Chondrocyte (in vitro differentiated cells): Measurements from ENCODE around the gene MCHR1. TPM values are rescaled to one million over a fixed set of nuclear protein-coding genes. Genes with fewer than 3 reads are reported as not detected.

Source experiments
- DNase-seq: peaks from one replicate; pipeline ENCODE4 v3.0.0; 2021; ENCODE audit warnings: mixed read lengths, low spot score
- H3K27ac Mint-ChIP-seq: one replicate; pipeline ENCODE4 v1.8.0; 2021; ENCODE audit warnings: mild to moderate bottlenecking, moderate library complexity, mixed read lengths; ENCODE audit not compliant: unreplicated experiment
- H3K27me3 Mint-ChIP-seq: 2 replicates; pipeline ENCODE4 v1.8.0; 2021; ENCODE audit warnings: low read depth, mixed read lengths
- H3K36me3 Mint-ChIP-seq: 2 replicates; pipeline ENCODE4 v1.8.0; 2021; ENCODE audit warnings: low read depth, mixed read lengths
- H3K4me1 Mint-ChIP-seq: 2 replicates; pipeline ENCODE4 v1.8.0; 2021; ENCODE audit warnings: low read depth, mild to moderate bottlenecking, mixed read lengths
- H3K4me3 Mint-ChIP-seq: one replicate; pipeline ENCODE4 v1.8.0; 2021; ENCODE audit warnings: mild to moderate bottlenecking, moderate library complexity, mixed read lengths; ENCODE audit not compliant: unreplicated experiment
- H3K9me3 Mint-ChIP-seq: 2 replicates; pipeline ENCODE4 v1.8.0; 2021; ENCODE audit warnings: low read depth, mixed read lengths
- total RNA-seq: library from RNA; stranded (reverse); gene quantifications from 3 replicates; pipeline ENCODE4 v1.2.1, GENCODE V29; 2021
- TF ChIP-seq, protein P1 (sequence below): fragments of 200-600 bp; sonication (generic); IDR thresholded peaks from 2 replicates; pipeline ENCODE4 v1.5.0; 2021; ENCODE audit warnings: antibody characterized with exemption, mild to moderate bottlenecking, moderate library complexity

The MCHR1 gene
- total RNA-seq, 1 donor from 2014 or later: 0.17 TPM

- Mint-ChIP-seq H3K4me3 (peak overlapping the region; percentile 90), H3K4me1 (peaks cover 53% of the 10 kb centered on the region), H3K36me3 (no peaks in the 10 kb centered on the region), H3K27ac (peak overlapping the region; percentile 87), H3K27me3 (no peaks in the 10 kb centered on the region), H3K9me3 (no peaks in the 10 kb centered on the region)
- TF ChIP-seq, protein P1, sequence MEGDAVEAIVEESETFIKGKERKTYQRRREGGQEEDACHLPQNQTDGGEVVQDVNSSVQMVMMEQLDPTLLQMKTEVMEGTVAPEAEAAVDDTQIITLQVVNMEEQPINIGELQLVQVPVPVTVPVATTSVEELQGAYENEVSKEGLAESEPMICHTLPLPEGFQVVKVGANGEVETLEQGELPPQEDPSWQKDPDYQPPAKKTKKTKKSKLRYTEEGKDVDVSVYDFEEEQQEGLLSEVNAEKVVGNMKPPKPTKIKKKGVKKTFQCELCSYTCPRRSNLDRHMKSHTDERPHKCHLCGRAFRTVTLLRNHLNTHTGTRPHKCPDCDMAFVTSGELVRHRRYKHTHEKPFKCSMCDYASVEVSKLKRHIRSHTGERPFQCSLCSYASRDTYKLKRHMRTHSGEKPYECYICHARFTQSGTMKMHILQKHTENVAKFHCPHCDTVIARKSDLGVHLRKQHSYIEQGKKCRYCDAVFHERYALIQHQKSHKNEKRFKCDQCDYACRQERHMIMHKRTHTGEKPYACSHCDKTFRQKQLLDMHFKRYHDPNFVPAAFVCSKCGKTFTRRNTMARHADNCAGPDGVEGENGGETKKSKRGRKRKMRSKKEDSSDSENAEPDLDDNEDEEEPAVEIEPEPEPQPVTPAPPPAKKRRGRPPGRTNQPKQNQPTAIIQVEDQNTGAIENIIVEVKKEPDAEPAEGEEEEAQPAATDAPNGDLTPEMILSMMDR: no peak
- no peak for DNase-seq
These were observed 43.3 kb upstream of the MCHR1 start for GRCh38 chr22:40635940-40636379.

DNA sequence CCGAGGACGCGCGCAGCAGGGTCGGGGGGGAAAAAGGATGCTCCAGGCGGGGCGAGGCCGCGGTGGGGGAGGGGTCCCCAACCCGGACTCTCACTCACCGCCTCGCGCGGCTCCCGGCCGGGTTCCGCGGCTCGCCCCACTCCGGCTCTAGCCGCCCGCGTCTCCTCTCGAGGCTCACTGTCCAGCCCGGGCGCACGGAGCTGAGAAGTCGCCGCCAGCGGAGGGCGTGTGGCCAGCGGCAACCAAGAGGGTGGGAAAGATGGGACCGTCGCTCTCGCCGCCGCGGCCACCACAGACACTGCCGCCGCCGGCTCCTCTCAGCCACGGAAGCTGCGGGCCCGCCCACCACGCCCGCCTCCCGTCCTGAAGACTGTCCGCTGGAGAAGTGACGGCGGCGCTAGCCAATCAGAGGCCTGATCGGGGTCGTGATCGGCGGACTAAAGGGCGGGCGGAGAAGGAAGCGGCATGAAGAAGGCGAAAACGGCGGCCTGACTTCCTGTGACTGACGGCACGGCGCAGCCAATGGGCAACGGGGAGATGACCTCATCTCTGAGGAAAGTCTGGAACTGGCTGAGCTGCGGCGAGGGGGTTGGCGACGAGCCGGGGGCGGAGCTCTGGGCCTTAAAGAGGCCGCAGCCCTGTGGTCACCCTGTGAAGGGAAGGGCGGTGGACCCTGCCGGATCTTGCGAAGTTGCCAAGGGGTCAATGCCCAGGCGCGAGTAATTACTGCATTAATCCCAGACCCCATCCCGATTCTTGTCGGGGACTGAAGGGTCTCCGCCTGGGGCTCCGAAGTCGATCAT lies 42.7 kb upstream of the MCHR1 start, which contains the start of gene MRTFA:
Gene MRTFA, minus strand, starts transcription at position 340 of the 803 bp plus-strand sequence.
- DNase-seq: peak; percentile 100
- H3K9me3 Mint-ChIP-seq: no peaks in the 10 kb centered on the region

DNA sequence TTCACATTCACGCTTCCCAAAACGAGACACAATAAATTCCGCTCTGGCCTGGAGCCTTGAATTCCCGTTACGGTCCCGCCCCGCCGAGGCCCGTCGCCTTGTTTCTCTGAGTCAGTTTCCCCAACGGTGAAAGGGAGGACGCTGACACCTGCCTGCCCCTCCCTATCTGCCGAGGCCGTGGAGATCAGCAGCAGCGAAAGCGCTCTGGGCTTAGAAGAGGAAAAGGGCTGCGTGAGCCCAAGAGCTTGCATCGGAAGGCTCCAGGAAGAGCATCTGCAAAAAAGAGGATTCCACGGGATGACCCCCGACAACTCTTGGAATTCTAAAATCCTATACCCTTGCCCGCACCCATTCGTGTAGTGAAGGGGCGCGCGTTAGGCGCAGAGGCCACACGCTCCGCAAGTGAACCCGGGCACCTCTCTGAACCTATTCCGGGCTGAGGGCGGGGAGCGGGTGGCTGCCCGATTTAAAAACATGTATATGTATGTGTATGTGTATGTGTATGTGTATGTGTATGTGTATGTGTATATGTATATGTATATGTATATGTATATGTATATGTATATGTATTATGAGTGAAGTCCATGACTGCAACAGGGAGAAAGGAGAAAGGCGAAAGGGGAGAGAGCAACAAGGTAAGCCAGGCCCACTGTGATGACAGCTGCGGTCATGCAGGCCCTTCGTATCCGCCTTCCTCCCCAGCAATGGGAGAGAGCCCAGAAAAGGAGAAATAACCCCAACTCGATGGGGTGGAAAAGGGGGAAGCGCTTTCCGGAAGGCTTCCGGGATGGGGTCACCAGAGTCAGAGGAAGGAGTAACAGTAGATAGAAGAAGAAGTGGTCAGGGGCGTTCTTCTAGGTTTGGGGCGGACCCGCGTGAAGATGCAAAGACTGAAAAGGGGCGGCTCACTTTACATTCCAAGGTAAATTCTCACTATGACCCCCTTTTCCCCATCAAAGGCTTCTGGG lies 41.8 kb upstream of the MCHR1 start:
- H3K4me1 Mint-ChIP-seq: peaks cover 38% of the 10 kb centered on the region
- H3K9me3 Mint-ChIP-seq: no peaks in the 10 kb centered on the region
- peak; percentile 56 for DNase-seq
- TF ChIP-seq, protein P1: no peak
- H3K27ac Mint-ChIP-seq: peak overlapping the region; percentile 96
- H3K36me3 Mint-ChIP-seq: no peaks in the 10 kb centered on the region
- H3K27me3 Mint-ChIP-seq: no peaks in the 10 kb centered on the region
- peak overlapping the region; percentile 90 for H3K4me3 Mint-ChIP-seq

More for the DNA sequence above, 42.7 kb upstream of the MCHR1 start, which contains the start of gene MRTFA:
- peaks cover 46% of the 10 kb centered on the region for H3K4me1 Mint-ChIP-seq
- peak within 1 kb of the TSS; percentile 90 for H3K4me3 Mint-ChIP-seq
- no peaks in the 10 kb centered on the region for H3K36me3 Mint-ChIP-seq
- H3K27ac Mint-ChIP-seq: peak within 1 kb of the TSS; percentile 96
- H3K27me3 Mint-ChIP-seq: no peaks in the 10 kb centered on the region
- TF ChIP-seq, protein P1: no peak

DNA sequence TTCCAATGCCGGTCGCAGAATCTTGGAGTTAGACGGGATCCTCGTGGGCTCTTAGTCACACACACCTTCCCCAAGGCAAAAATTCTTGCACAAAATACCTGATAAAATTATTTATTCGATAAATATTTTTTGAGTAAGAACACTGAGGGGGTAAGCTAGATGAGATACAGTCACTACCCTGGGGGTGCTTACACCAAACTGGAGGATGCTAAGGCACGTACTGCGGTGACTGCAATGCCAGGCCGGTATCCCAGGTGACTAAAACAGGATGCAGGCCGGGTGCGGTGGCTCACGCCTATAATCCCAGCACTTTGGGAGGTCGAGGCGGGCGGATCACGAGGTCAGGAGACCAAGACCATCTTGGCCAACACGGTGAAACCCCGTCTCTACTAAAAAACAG lies 41.0 kb upstream of the MCHR1 start:
- Mint-ChIP-seq H3K27me3 (no peaks in the 10 kb centered on the region), H3K4me3 (no peak overlapping the region), H3K9me3 (no peaks in the 10 kb centered on the region), H3K36me3 (no peaks in the 10 kb centered on the region), H3K4me1 (peaks cover 30% of the 10 kb centered on the region), H3K27ac (no peak overlapping the region)
- TF ChIP-seq, protein P1: no peak
- peak; percentile 50 for DNase-seq

DNA sequence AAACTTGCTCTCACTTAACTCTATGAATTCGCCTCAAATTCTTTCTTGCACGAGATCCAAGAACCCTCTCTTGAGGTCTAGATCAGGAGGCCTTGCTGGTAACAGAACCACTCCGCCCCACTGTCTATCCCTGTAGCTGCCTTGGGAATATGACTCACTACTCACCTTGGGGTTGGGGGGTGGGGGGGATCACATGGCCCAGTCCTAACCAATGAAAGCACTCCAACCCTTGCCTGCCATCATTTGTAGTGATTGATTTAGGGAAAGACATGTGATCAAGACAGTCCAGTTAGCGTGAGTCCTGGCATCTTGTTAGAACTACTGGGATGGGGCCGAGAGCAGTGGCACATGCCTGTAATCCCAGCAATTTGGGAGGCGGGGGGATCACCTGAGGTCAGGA lies 38.0 kb upstream of the MCHR1 start:
- Mint-ChIP-seq H3K27ac (no peak overlapping the region), H3K36me3 (no peaks in the 10 kb centered on the region), H3K4me1 (peaks cover 18% of the 10 kb centered on the region), H3K27me3 (no peaks in the 10 kb centered on the region), H3K4me3 (no peak overlapping the region), H3K9me3 (no peaks in the 10 kb centered on the region)
- TF ChIP-seq, protein P1: no peak
- DNase-seq: peak; percentile 42
